GDM1 (cell line): ENCODE measurements around the gene ACTN2.
A peak's percentile ranks its signal among the peaks of the same experiment; 100 is the strongest.

ENCODE experiments used
- DNase-seq: peaks from one replicate; lab custom pipeline; 2025; lab: John Stamatoyannopoulos, UW

Gene ACTN2

DNA sequence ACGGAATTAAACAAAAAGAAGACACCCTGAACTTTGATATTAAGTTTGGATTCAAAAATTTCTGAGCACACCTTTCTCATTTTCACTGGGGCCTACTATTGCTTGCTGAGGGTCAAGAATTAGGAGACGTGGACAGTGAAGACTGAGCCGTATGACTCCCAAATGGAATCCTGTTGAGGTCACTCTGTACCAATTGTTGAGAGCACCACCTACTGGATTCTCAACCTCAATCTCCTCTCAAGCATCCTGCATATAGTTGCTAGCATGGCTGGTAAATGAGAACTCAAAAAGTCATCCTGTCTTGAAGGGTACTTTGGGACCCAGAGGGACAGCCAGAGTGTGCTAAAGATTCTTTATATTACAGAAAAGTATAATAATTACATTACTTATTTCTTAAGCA lies 88.6 kb downstream of the ACTN2 start:
- DNase-seq, result no peak

DNA sequence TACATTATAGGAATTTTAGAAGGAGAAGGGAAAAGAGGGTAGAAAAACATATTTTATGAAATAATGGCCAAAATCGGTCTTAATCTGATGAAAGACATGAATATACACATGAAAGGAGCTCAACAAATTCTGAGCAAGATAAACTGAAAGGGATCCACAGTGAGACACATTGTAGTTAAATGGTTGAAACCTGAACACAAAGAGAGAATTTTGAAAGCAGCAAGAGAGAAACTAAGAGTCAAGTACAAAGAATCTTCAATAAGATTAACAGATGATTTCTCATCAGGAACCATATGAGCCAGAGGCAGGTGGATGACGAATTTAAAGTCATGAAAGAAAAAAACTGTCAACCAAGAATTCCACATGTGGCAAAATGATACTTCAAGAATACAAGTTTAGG lies 93.0 kb downstream of the ACTN2 start:
- DNase-seq, result no peak

- DNase-seq, result no peak
Observed at GRCh38 chr1:236785477-236785876, 99.2 kb downstream of the ACTN2 start.

- no peak for DNase-seq
Observed at GRCh38 chr1:236786453-236786852, 100.2 kb downstream of the ACTN2 start.

DNA sequence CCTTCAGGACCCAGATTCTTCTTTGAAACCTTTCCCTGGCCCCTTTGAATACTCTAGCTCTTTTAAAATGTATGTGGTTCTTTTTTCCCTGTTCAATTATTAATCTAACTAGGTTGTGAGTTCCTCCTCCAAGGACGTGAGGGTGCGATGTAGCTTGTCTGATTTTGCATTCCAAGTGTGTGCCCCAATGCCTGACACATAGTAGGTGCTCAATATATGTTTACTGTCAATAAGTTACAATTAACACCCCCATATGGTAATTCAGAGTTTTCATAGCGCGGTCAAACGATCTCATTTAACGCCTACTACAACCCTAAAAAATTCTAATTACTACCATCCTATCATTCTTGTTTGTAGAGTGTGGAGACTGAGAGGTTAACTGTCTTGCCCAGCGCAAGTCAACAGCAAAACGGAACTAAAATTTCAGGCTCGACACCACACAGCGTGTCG lies 108.3 kb downstream of the ACTN2 start:
- DNase-seq, result no peak

DNA sequence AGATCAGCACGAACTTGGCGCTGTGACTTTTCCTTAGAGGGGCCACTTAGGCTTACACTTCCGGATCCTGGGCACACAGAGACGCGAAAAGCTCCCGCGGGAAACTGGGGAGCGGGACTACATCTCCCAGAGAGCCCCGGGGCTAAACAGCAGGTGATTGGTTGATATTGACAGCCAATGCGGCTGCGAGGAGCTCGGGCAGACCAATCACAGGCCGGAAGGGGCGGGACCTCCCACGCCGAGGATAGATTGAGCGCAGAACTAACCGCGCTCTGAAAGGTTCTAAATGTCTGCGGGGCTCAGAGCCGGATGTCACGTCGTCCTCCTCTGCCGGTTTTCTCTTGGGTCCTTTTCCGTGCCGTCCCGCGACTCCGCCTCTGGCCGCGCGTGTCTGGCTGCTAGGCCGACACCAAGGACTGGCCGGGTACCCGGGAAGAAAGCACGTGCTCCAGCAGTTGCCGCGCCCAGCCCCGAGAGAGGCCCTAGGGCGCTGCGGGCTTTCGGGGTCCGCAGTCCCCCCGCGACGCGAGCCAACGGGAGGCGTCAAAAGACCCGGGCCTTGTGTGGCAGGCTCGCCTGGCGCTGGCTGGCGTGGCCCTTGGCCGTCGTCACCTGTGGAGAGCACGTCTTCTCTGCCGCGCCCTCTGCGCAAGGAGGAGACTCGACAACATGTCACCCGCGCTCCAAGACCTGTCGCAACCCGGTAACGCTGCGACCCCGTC lies 108.9 kb downstream of the ACTN2 start, which contains the start of gene MTR:
MTR (plus strand) TSS at position 258 of the 722 bp plus-strand sequence; CDS start at position 670, 412 bp downstream.
- DNase-seq, result peak; percentile 97

DNA sequence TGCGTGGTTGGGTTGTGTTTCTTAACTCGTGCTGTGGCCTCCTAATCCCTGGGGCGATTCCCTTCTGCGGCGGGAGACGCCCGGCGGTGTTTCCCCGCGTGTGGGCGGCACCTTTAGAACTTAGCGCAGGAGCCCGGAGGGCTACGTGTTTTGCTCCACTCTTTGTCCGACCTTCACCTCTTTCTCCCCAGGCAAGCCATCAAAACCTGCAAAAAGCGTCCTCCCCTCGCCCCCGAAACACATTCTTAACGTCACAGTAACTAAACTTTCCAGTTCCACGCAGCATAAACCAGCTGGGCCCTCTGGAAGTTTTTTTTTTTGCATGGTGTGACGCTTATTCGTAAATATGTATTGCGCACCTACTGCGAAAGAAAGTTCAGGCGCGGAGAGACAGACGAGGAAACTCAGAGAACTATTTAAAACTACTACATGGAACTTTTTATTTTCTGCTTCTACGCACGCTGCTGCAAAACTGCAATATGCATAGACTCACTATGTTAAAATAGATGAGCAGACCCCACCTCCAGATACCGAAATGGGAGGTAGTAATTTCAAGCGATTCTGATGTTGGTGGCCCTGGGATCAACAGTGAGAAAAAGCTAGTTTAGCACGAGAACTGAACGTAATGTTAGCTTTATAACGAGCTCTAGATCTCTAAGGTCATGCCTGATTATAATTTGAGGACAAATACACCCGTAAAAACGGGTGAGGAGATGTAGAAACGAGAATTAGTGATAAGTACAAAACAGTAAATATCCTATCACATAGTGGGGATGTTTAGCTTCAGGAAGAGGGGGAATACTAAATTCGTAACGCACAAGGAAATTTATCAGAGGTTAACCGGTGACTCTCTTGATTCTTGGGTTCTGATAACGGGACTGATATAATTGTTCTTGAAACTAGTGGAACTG lies 109.7 kb downstream of the ACTN2 start:
- DNase-seq, result no peak

DNA sequence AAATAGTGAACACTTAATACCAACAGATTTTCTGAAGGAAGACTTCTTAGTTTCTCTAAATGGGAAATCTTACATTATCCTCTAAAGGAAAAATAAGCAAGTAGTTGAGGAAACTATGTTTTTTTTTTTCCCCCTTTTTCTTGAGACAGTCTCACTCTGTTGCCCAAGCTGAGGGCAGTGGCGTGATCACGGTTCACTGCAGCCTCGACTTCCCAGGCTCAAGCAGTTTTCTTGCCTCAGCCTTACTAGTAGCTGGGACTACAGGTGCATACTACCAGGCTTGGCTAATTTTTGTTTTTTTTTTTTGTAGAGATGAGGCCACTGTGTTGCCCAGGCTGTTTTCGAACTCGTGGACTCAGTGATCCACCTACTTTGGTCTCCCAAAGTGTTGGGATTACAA lies 112.7 kb downstream of the ACTN2 start:
- DNase-seq, result no peak

GRCh38 chr1:236800002-236800620 lies 113.8 kb downstream of the ACTN2 start:
- no peak for DNase-seq

DNA sequence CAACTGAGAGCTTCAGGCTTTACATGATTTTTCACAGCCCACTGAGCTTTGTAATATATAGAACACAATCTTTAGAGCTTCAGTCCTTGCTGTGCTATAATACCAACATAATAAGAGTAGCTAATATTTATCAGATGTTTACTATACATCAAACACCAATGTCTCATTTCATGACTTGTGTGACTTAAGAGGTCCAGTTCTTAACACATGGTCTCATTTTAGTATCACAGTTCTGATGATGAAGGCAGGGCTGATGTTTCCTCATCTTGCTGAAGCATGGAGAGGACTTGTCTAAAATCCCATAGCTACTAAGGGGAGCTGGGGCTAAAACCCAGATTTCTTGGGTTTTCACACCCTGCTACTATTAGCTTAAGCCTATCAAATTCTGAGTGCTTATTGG lies 114.3 kb downstream of the ACTN2 start:
- DNase-seq, result no peak

- DNase-seq, result no peak
Observed at GRCh38 chr1:236802264-236802663, 116.0 kb downstream of the ACTN2 start.

DNA sequence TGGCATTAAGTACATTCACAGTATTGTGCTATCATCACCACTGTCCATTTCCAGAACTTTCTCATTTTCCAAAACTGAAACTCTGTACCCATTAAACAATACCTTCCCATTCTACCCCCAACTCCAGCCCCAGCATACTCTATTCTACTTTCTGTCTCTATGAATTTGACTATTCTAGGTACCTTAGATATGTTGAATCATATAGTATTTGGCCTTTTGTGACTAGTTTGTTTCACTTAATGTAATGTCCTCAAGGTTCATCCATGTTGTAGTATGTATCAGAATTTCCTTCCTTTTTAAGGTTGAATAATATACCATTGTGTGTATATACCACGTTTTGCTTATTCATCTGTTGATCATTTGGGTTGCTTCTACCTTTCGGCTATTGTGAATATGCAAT lies 120.3 kb downstream of the ACTN2 start:
- no peak for DNase-seq

- no peak for DNase-seq
Observed at GRCh38 chr1:236808005-236808404, 121.7 kb downstream of the ACTN2 start.

DNA sequence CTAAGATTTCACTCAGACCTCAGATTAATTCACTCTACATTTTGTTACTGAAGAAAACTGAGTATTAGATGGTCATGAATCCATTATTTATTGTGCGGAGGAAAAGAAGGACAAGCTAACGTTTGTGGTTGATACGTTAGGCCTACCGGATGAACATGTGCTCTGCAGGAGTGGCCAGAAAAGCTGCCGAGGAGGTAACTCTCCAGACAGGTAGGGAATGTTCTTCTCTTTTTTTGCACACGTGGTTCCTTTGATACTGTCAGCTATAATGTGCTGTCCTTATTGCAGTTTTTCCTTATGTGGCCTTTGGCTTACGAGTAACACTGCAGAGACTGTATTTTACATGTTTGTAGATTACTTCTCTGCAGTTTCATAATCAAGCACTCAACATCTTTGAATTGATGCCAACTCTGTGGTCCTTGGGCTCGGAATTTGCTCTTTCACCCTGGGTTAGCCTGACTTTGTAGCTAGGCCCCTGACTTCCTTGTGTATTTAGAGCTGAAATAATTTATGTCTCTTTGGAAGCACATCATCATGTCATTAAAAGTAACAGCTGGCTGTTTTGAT lies 122.3 kb downstream of the ACTN2 start:
- no peak for DNase-seq

DNA sequence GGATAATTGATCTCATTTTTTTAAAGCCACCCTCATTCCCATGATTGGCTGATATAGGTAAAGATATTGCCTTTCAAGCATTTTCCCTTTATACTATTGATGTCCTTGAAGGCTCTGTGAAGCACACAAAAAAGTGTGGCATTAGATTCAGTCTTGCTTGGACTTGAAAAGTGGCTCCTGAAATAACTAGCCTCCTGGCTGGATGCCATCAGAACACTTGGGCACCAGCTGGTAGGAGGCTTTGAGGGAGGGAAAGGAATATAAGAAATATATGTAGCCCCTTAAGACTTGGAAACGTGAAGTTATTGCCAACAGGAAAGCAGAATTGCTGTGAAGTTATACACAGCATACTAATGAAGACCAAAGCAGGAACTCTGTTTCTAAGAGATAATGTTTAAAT lies 122.8 kb downstream of the ACTN2 start:
- DNase-seq, result no peak

GRCh38 chr1:236810018-236810417 lies 123.7 kb downstream of the ACTN2 start:
- no peak for DNase-seq

GRCh38 chr1:236812334-236813030 lies 126.2 kb downstream of the ACTN2 start:
- no peak for DNase-seq
